Measurements from ENCODE around the gene STMP1. TPM values are rescaled to one million over a fixed set of nuclear protein-coding genes. Genes with fewer than 3 reads are reported as not detected.
A peak's percentile ranks its signal among the peaks of the same experiment; 100 is the strongest.

STMP1 gene
- total RNA-seq, 2 donors from 2014 or later: 11.9 to 13.4 TPM

GRCh38 chr7:135672560-135673359 is 10.4 kb downstream of the STMP1 start:
- H3K4me1 ChIP-seq: peaks cover 0 to 43% of the 10 kb centered on the region in 2 donors
- no peaks in the 10 kb centered on the region for H3K9me3 ChIP-seq
- DNase-seq (ENCODE audit: low spot score): no peak
- no peak overlapping the region for H3K4me3 ChIP-seq
- peak; percentile 57 to 84 for TF ChIP-seq CTCF (IDR thresholded peaks at IDR 0.05)
- H3K27ac ChIP-seq: peak overlapping the region; percentile 55 to 62
- no peaks in the 10 kb centered on the region for H3K27me3 ChIP-seq
- peaks cover 7% of the 10 kb centered on the region for H3K36me3 ChIP-seq

GRCh38 chr7:135673360-135673706 is 11.0 kb downstream of the STMP1 start:
- Histone ChIP-seq H3K4me3 (no peak overlapping the region), H3K4me1 (peaks cover 0 to 49% of the 10 kb centered on the region in 2 donors), H3K27me3 (no peaks in the 10 kb centered on the region), H3K36me3 (peaks cover 11% of the 10 kb centered on the region), H3K9me3 (no peaks in the 10 kb centered on the region), H3K27ac (peak overlapping the region; percentile 55 to 62)
- no peak for TF ChIP-seq CTCF (IDR thresholded peaks at IDR 0.05)
- DNase-seq (ENCODE audit: low spot score): no peak

GRCh38 chr7:135678612-135679575 is 16.6 kb downstream of the STMP1 start:
- Histone ChIP-seq H3K36me3 (peaks cover 11% of the 10 kb centered on the region), H3K4me3 (no peak overlapping the region), H3K9me3 (no peaks in the 10 kb centered on the region), H3K27me3 (no peaks in the 10 kb centered on the region), H3K27ac (no peak overlapping the region), H3K4me1 (peaks cover 0 to 29% of the 10 kb centered on the region in 2 donors)
- TF ChIP-seq CTCF (IDR thresholded peaks at IDR 0.05): no peak
- no peak for DNase-seq (ENCODE audit: low spot score)

- H3K4me1 ChIP-seq: peaks cover 0 to 33% of the 10 kb centered on the region in 2 donors
- H3K36me3 ChIP-seq: peaks cover 11% of the 10 kb centered on the region
- H3K27me3 ChIP-seq: no peaks in the 10 kb centered on the region
- no peak for DNase-seq (ENCODE audit: low spot score)
- H3K9me3 ChIP-seq: no peaks in the 10 kb centered on the region
- H3K4me3 ChIP-seq: no peak overlapping the region
- TF ChIP-seq CTCF (IDR thresholded peaks at IDR 0.05): no peak
- peak overlapping the region in 1 of 2 donors; percentile 51 for H3K27ac ChIP-seq
These were observed 19.4 kb downstream of the STMP1 start for GRCh38 chr7:135681762-135682161.

- H3K4me3 ChIP-seq: no peak overlapping the region
- peaks cover 0 to 33% of the 10 kb centered on the region in 2 donors for H3K4me1 ChIP-seq
- no peaks in the 10 kb centered on the region for H3K27me3 ChIP-seq
- H3K9me3 ChIP-seq: no peaks in the 10 kb centered on the region
- DNase-seq (ENCODE audit: low spot score): no peak
- TF ChIP-seq CTCF (IDR thresholded peaks at IDR 0.05): no peak
- H3K36me3 ChIP-seq: peaks cover 10% of the 10 kb centered on the region
- peak overlapping the region in 1 of 2 donors; percentile 51 for H3K27ac ChIP-seq
These were observed 19.9 kb downstream of the STMP1 start for GRCh38 chr7:135682191-135682590.
